Activated CD4-positive, alpha-beta memory T cell treated with anti-CD3 and anti-CD28 coated beads, Interleukin-2, amount 10 ng/mL, durations not matched to agents 7 days and 5 days (primary cell): ENCODE measurements around the gene PCDHB15. TPM values are rescaled to one million over a fixed set of nuclear protein-coding genes. Genes with fewer than 3 reads are reported as not detected.

Experiments
- CTCF ChIA-PET: fragments of 350-600 bp; sonication (Branson Sonifier 250); formaldehyde crosslinking; loops from one replicate; lab custom pipeline; 2021; ENCODE audit warnings: antibody characterized with exemption, inconsistent platforms; lab: Charles Lee
- POLR2A ChIA-PET: fragments of 350-600 bp; sonication (Branson Sonifier 250); formaldehyde crosslinking; loops from one replicate; lab custom pipeline; 2021; ENCODE audit warnings: antibody characterized with exemption; lab: Charles Lee
- DNase-seq: peaks from one replicate; pipeline ENCODE4 v3.0.0-alpha.2; 2020
- H3K27ac Mint-ChIP-seq: one replicate; pipeline ENCODE4 v1.8.0; 2021; ENCODE audit warnings: mild to moderate bottlenecking, mixed read lengths
- H3K27me3 Mint-ChIP-seq: one replicate; pipeline ENCODE4 v1.8.0; 2021; ENCODE audit warnings: mixed read lengths
- H3K36me3 Mint-ChIP-seq: one replicate; pipeline ENCODE4 v1.8.0; 2021; ENCODE audit warnings: low read depth, mixed read lengths
- H3K4me1 Mint-ChIP-seq: one replicate; pipeline ENCODE4 v1.8.0; 2021; ENCODE audit warnings: mixed read lengths
- H3K4me3 Mint-ChIP-seq: one replicate; pipeline ENCODE4 v1.8.0; 2021; ENCODE audit warnings: mild to moderate bottlenecking, mixed read lengths
- H3K9me3 Mint-ChIP-seq: one replicate; pipeline ENCODE4 v1.8.0; 2021; ENCODE audit warnings: mixed read lengths
- total RNA-seq, 2 experiments: library from RNA; stranded (reverse); gene quantifications; one replicate each; pipeline ENCODE4 v1.2.3, GENCODE V29; 2021

PCDHB15 gene
- total RNA-seq, 2 experiments from 2014 or later: not detected

DNA sequence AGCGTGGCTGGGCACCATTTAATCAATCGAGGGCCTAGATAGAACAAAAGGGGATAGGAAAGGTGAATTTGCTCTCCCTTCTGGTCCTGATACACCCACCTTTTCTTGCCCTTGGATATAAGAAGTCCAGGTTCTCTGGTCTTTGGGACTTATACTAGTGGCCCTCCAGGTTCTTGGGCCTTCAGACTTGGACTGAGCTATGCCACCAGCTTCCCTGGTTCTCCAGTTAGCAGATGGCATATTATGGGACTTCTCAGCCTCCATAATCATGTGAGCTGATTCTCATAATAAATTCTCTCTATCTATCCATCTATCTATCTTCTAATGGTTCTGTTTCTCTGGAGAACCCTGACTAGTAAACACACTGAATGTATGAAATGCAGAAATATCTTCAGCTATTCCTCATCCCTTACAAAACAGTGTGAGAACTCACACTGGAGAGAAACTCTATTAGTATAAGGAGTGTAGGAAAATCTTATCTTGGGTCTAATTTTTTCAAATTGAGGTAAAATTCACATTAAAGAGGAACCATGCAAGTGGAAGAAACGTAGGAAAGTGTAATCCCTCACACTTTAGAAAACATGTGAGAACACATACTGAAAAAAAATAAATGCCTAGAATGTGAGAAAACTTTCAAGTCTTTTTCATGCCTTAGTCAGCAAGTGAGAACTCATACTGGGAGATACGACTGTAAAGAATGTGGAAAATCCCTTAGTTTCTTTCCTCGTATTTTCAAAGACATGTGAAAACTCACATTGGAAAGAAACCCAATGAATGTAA lies 15.5 kb downstream of the PCDHB15 start:
- no peaks in the 10 kb centered on the region for H3K4me1 Mint-ChIP-seq
- ChIA-PET POLR2A (interaction anchor here (1.5 kb wide), 1 partner anchor 59 kb away, joined by 4 read pairs; no protein-coding TSS in a partner anchor), CTCF (no interaction called here)
- DNase-seq: no peak
- H3K36me3 Mint-ChIP-seq: peaks cover 16% of the 10 kb centered on the region
- H3K27me3 Mint-ChIP-seq: no peaks in the 10 kb centered on the region
- H3K27ac Mint-ChIP-seq: no peak overlapping the region
- H3K4me3 Mint-ChIP-seq: no peak overlapping the region
- peaks cover 65% of the 10 kb centered on the region for H3K9me3 Mint-ChIP-seq

DNA sequence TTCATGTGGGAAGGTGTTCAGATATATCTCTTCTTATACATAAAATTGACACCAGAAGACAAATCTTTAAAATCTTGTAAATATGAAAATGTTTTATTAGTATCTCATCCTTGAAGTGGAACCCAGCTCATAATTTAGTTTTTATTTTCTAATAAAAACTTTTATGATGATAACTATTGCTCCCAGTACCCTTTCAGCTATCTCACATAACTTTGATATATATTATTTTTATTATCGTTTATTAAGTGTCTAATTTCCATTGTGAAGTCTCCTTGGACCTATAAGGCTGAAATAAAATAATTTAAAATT lies 16.0 kb downstream of the PCDHB15 start:
- Mint-ChIP-seq H3K9me3 (peaks cover 65% of the 10 kb centered on the region), H3K4me3 (no peak overlapping the region), H3K27ac (no peak overlapping the region), H3K36me3 (peaks cover 16% of the 10 kb centered on the region), H3K4me1 (no peaks in the 10 kb centered on the region), H3K27me3 (no peaks in the 10 kb centered on the region)
- POLR2A ChIA-PET: interaction anchor here (1.5 kb wide), 1 partner anchor 59 kb away, joined by 4 read pairs; no protein-coding TSS in a partner anchor
- no peak for DNase-seq
- CTCF ChIA-PET: no interaction called here

GRCh38 chr5:141269195-141269594 lies 24.0 kb downstream of the PCDHB15 start:
- DNase-seq: no peak

DNA sequence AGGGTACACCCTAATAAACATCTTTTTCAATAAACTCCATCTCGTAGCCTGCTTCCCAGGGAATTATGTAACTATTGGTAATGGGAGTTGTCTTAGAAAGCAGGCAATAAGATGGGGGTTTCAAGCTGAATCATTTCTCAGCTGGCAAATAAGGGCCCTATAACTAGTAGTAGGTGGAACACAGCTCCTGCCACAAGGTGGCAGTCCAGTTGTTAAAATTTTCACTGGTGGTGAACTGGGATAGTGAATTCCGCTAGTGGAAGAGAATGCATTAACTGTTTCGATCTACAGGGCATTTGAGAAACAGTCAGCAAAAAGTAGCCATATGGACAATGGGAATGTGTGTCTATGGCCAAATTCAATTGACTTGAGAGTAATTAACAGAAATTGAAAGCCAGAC lies 27.7 kb downstream of the PCDHB15 start:
- POLR2A ChIA-PET: no interaction called here
- no peak overlapping the region for H3K27ac Mint-ChIP-seq
- H3K27me3 Mint-ChIP-seq: no peaks in the 10 kb centered on the region
- H3K36me3 Mint-ChIP-seq: peaks cover 6% of the 10 kb centered on the region
- CTCF ChIA-PET: no interaction called here
- no peak overlapping the region for H3K4me3 Mint-ChIP-seq
- DNase-seq: no peak
- H3K4me1 Mint-ChIP-seq: no peaks in the 10 kb centered on the region
- H3K9me3 Mint-ChIP-seq: peaks cover 55% of the 10 kb centered on the region

More at GRCh38 chr5:141269195-141269594, 24.0 kb downstream of the PCDHB15 start:
- no peak overlapping the region for H3K4me3 Mint-ChIP-seq
- ChIA-PET POLR2A (no interaction called here), CTCF (no interaction called here)
- no peaks in the 10 kb centered on the region for H3K27me3 Mint-ChIP-seq
- H3K4me1 Mint-ChIP-seq: no peaks in the 10 kb centered on the region
- peaks cover 6% of the 10 kb centered on the region for H3K36me3 Mint-ChIP-seq
- peaks cover 63% of the 10 kb centered on the region for H3K9me3 Mint-ChIP-seq
- no peak overlapping the region for H3K27ac Mint-ChIP-seq

GRCh38 chr5:141298376-141298775 lies 53.2 kb downstream of the PCDHB15 start:
- DNase-seq: no peak
- Mint-ChIP-seq H3K27me3 (no peaks in the 10 kb centered on the region), H3K36me3 (peaks cover 5% of the 10 kb centered on the region), H3K4me3 (no peak overlapping the region), H3K9me3 (peaks cover 43% of the 10 kb centered on the region), H3K27ac (no peak overlapping the region), H3K4me1 (no peaks in the 10 kb centered on the region)
- ChIA-PET CTCF (no interaction called here), POLR2A (no interaction called here)

Other genes starting within 250 kb of the PCDHB15 start
- gene PCDHB1, start 194.0 kb upstream of the PCDHB15 start, total RNA-seq: not detected
- gene PCDHB2, start 150.8 kb upstream of the PCDHB15 start, total RNA-seq: under 1 TPM in 1 of 2 experiments, not detected in 1; 0.20 TPM
- not detected for gene PCDHB3, start 144.9 kb upstream of the PCDHB15 start, total RNA-seq
- not detected for gene PCDHB4, start 123.6 kb upstream of the PCDHB15 start, total RNA-seq
- not detected for gene PCDHB5, start 110.2 kb upstream of the PCDHB15 start, total RNA-seq
- not detected for gene PCDHB6, start 95.3 kb upstream of the PCDHB15 start, total RNA-seq
- not detected for gene PCDHB7, start 72.8 kb upstream of the PCDHB15 start, total RNA-seq
- not detected for gene PCDHB8, start 67.6 kb upstream of the PCDHB15 start, total RNA-seq
- gene PCDHB16, start 63.0 kb upstream of the PCDHB15 start, total RNA-seq: not detected
- gene PCDHB9, start 58.2 kb upstream of the PCDHB15 start, total RNA-seq: not detected
- gene PCDHB10, start 53.0 kb upstream of the PCDHB15 start, total RNA-seq: not detected
- not detected for gene PCDHB11, start 45.8 kb upstream of the PCDHB15 start, total RNA-seq
- not detected for gene PCDHB12, start 36.7 kb upstream of the PCDHB15 start, total RNA-seq
- not detected for gene PCDHB13, start 31.5 kb upstream of the PCDHB15 start, total RNA-seq
- not detected for gene PCDHB14, start 22.1 kb upstream of the PCDHB15 start, total RNA-seq
- gene SLC25A2, start 58.7 kb downstream of the PCDHB15 start, total RNA-seq: under 1 TPM; 0.38 to 0.50 TPM
- gene TAF7, start 75.4 kb downstream of the PCDHB15 start, total RNA-seq: 10 to 100 TPM; 74.3 to 75.1 TPM
- under 1 TPM in 1 of 2 experiments, not detected in 1; 0.05 TPM for gene PCDHGA1, start 85.1 kb downstream of the PCDHB15 start, total RNA-seq
- gene PCDHGA2, start 93.4 kb downstream of the PCDHB15 start, total RNA-seq: under 1 TPM in 1 of 2 experiments, not detected in 1; 0.05 TPM
- not detected for gene PCDHGA3, start 98.4 kb downstream of the PCDHB15 start, total RNA-seq
- under 1 TPM in 1 of 2 experiments, not detected in 1; 0.13 TPM for gene PCDHGB1, start 104.7 kb downstream of the PCDHB15 start, total RNA-seq
- under 1 TPM; 0.08 to 0.10 TPM for gene PCDHGA4, start 109.6 kb downstream of the PCDHB15 start, total RNA-seq
- under 1 TPM; 0.18 to 0.23 TPM for gene PCDHGB2, start 114.6 kb downstream of the PCDHB15 start, total RNA-seq
- not detected for gene PCDHGA5, start 118.8 kb downstream of the PCDHB15 start, total RNA-seq
- under 1 TPM; 0.10 to 0.25 TPM for gene PCDHGB3, start 124.8 kb downstream of the PCDHB15 start, total RNA-seq
- under 1 TPM; 0.10 TPM for gene PCDHGA6, start 128.5 kb downstream of the PCDHB15 start, total RNA-seq
- under 1 TPM in 1 of 2 experiments, not detected in 1; 0.08 TPM for gene PCDHGA7, start 137.3 kb downstream of the PCDHB15 start, total RNA-seq
- not detected for gene PCDHGB4, start 142.3 kb downstream of the PCDHB15 start, total RNA-seq
- not detected for gene PCDHGA8, start 147.2 kb downstream of the PCDHB15 start, total RNA-seq
- not detected for gene PCDHGB5, start 152.6 kb downstream of the PCDHB15 start, total RNA-seq
- not detected for gene PCDHGA9, start 157.4 kb downstream of the PCDHB15 start, total RNA-seq
- not detected for gene PCDHGB6, start 162.6 kb downstream of the PCDHB15 start, total RNA-seq
- under 1 TPM in 1 of 2 experiments, not detected in 1; 0.05 TPM for gene PCDHGA10, start 167.6 kb downstream of the PCDHB15 start, total RNA-seq
- under 1 TPM in 1 of 2 experiments, not detected in 1; 0.08 TPM for gene PCDHGB7, start 172.3 kb downstream of the PCDHB15 start, total RNA-seq
- not detected for gene PCDHGA11, start 175.7 kb downstream of the PCDHB15 start, total RNA-seq
- not detected for gene PCDHGA12, start 185.1 kb downstream of the PCDHB15 start, total RNA-seq
- not detected for gene PCDHGC3, start 230.6 kb downstream of the PCDHB15 start, total RNA-seq
- gene PCDHGC4, start 239.6 kb downstream of the PCDHB15 start, total RNA-seq: not detected
- gene PCDHGC5, start 243.7 kb downstream of the PCDHB15 start, total RNA-seq: not detected